GM23338 (cell line): ENCODE results near the gene ATP6V0E2. TPM values are rescaled to one million over a fixed set of nuclear protein-coding genes. Genes with fewer than 3 reads are reported as not detected.

Source experiments
- ATAC-seq: fragments of 200-7000 bp; cut with Tn5 transposase; 3 replicates; pipeline ENCODE4 v1.9.1; 2020
- DNase-seq: peaks from one replicate; pipeline ENCODE4 v3.0.0-alpha.2; 2015; ENCODE audit warnings: low spot score
- H2AFZ ChIP-seq: fragments of 200-600 bp; sonication (generic); 2 replicates; pipeline ENCODE4 v1.8.0; 2016; ENCODE audit warnings: antibody characterized with exemption, mild to moderate bottlenecking, moderate library complexity
- H3F3A ChIP-seq: fragments of 200-600 bp; sonication (generic); replicated peaks from 2 replicates; pipeline ENCODE4 v1.8.0; 2017; ENCODE audit warnings: antibody characterized with exemption, mixed run types, low read depth
- H3K27ac ChIP-seq: fragments of 200-600 bp; sonication (generic); 2 replicates; pipeline ENCODE4 v1.6.1; 2016; ENCODE audit warnings: low read depth
- H3K27me3 ChIP-seq: fragments of 200-600 bp; sonication (generic); 2 replicates; pipeline ENCODE4 v1.8.0; 2016; ENCODE audit warnings: mild to moderate bottlenecking, mixed run types, moderate library complexity; ENCODE audit not compliant: insufficient read depth
- H3K36me3 ChIP-seq: fragments of 200-600 bp; sonication (generic); 2 replicates; pipeline ENCODE4 v1.8.0; 2016; ENCODE audit warnings: mild to moderate bottlenecking; ENCODE audit not compliant: insufficient read depth
- H3K4me1 ChIP-seq: fragments of 200-600 bp; sonication (generic); 2 replicates; pipeline ENCODE4 v1.8.0; 2016; ENCODE audit warnings: mild to moderate bottlenecking, moderate library complexity; ENCODE audit not compliant: insufficient read depth
- H3K4me2 ChIP-seq: fragments of 200-600 bp; sonication (generic); 2 replicates; pipeline ENCODE4 v1.7.1; 2017; ENCODE audit warnings: mixed run types
- H3K4me3 ChIP-seq: fragments of 200-600 bp; sonication (generic); 2 replicates; pipeline ENCODE4 v1.6.1; 2016; ENCODE audit warnings: mixed run types
- H3K79me2 ChIP-seq: fragments of 200-600 bp; sonication (generic); replicated peaks from 2 replicates; pipeline ENCODE4 v1.8.0; 2017; ENCODE audit warnings: mild to moderate bottlenecking; ENCODE audit not compliant: insufficient read depth
- H3K9me2 ChIP-seq: fragments of 200-600 bp; sonication (generic); 2 replicates; pipeline ENCODE4 v1.8.0; 2017; ENCODE audit not compliant: insufficient read depth
- H4K20me1 ChIP-seq: fragments of 200-600 bp; sonication (generic); replicated peaks from 2 replicates; pipeline ENCODE4 v1.8.0; 2017; ENCODE audit warnings: mild to moderate bottlenecking; ENCODE audit not compliant: insufficient read depth
- H3K27ac Mint-ChIP-seq: 2 replicates; pipeline ENCODE4 v1.8.0; 2020; ENCODE audit warnings: inconsistent platforms, mild to moderate bottlenecking, moderate library complexity, mixed read lengths
- H3K27me3 Mint-ChIP-seq: 3 replicates; pipeline ENCODE4 v1.8.0; 2022; ENCODE audit warnings: low read depth, mild to moderate bottlenecking, moderate library complexity, mixed read lengths, inconsistent platforms; ENCODE audit not compliant: insufficient read depth, poor library complexity
- H3K36me3 Mint-ChIP-seq: 3 replicates; pipeline ENCODE4 v1.8.0; 2021; ENCODE audit warnings: low read depth, mild to moderate bottlenecking, inconsistent platforms, moderate library complexity, mixed read lengths
- H3K4me1 Mint-ChIP-seq: 3 replicates; pipeline ENCODE4 v1.8.0; 2020; ENCODE audit warnings: mild to moderate bottlenecking, inconsistent platforms, mixed read lengths
- H3K4me3 Mint-ChIP-seq: 3 replicates; pipeline ENCODE4 v1.8.0; 2021; ENCODE audit warnings: moderate library complexity, mild to moderate bottlenecking, inconsistent platforms, mixed read lengths
- H3K9me3 Mint-ChIP-seq: 3 replicates; pipeline ENCODE4 v1.8.0; 2020; ENCODE audit warnings: moderate library complexity, mild to moderate bottlenecking, inconsistent platforms, mixed read lengths
- CREB1 ChIP-seq: fragments of 250-450 bp; sonication (Bioruptor Pico); IDR thresholded peaks from 2 replicates; pipeline ENCODE4 v1.5.0; 2020; ENCODE audit warnings: low read depth, mild to moderate bottlenecking, moderate library complexity
- EZH2 ChIP-seq: fragments of 200-600 bp; sonication (generic); IDR thresholded peaks from one replicate; pipeline ENCODE4 v1.8.0; 2017; ENCODE audit warnings: antibody characterized with exemption, mild to moderate bottlenecking, low read depth; ENCODE audit not compliant: unreplicated experiment
- EZH2phosphoT487 ChIP-seq: fragments of 200-600 bp; sonication (generic); IDR thresholded peaks from one replicate; pipeline ENCODE4 v1.8.1; 2018; ENCODE audit warnings: antibody characterized with exemption; ENCODE audit not compliant: unreplicated experiment
- JUNB ChIP-seq: IDR thresholded peaks from one replicate; pipeline ENCODE4 v1.6.1; 2016; ENCODE audit warnings: antibody characterized with exemption; ENCODE audit not compliant: unreplicated experiment
- ZNF331 ChIP-seq: fragments of 250-450 bp; sonication (Bioruptor Pico); IDR thresholded peaks from 2 replicates; pipeline ENCODE4 v1.5.0; 2020; ENCODE audit warnings: low read depth, mild to moderate bottlenecking, moderate library complexity
- polyA plus RNA-seq: library from polyadenylated mRNA; unstranded; fragments of >200 nt; fragmentation: Nextera tagmentation; extraction: Ambion mirVana; gene quantifications from 2 replicates; pipeline ENCODE4 v1.2.1, GENCODE V29; 2016
- total RNA-seq: library from RNA; depleted of rRNA; stranded (reverse); fragments of >200 nt; shearing (Covaris generic); gene quantifications from 2 replicates; pipeline ENCODE4 v1.2.3, GENCODE V29; 2014
- TF ChIP-seq, protein P1 (sequence below): IDR thresholded peaks from one replicate; pipeline ENCODE4 v1.6.1; 2018; ENCODE audit warnings: antibody characterized with exemption; ENCODE audit not compliant: unreplicated experiment
- TF ChIP-seq, protein P2 (sequence below): fragments of 250-450 bp; sonication (Bioruptor Pico); IDR thresholded peaks from 2 replicates; pipeline ENCODE4 v1.5.0; 2020; ENCODE audit warnings: mild to moderate bottlenecking, moderate library complexity
- TF ChIP-seq, protein P3 (sequence below), 2 experiments: fragments of 200-600 bp in 1 of 2; sonication (generic) in 1 of 2; conservative IDR thresholded peaks; 2 replicates each; pipeline versions ENCODE4 v1.5.1 to v1.6.1; 2016 to 2017; ENCODE audit warnings: antibody characterized with exemption in 2 of 2, low read depth in 2 of 2, mild to moderate bottlenecking in 2 of 2, moderate library complexity in 1 of 2

ATP6V0E2 gene
- total and polyA plus RNA-seq, 2 experiments from 2014 or later = 15.6 to 34.7 TPM

DNA sequence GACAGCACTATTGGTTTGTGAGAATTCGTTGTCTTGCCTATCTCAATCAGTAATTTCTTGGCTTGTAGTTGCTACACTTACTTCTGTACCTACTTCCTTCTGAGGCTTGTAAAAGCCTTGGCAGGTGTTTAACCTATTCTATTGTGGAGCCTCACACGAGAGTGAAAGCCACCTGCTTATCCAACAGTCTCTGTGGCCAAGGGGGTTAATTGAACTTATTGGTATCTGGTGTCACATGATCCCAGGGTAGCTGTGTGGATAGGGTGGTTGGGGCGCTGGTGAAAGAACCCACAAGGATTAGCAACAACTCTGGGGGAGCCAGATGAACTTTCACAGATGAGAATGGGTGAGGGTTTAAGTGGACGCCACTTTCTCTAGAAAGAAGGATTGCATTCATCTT, 13.9 kb upstream of the ATP6V0E2 start:
- Histone ChIP-seq H3K4me3 (no peak overlapping the region), H3F3A (0 out of 2 replicates have a peak, but pooled peaks cover 3% of the 10 kb centered on the region), H3K27me3 (no peaks in the 10 kb centered on the region), H3K9me2 (no peaks in the 10 kb centered on the region), H3K36me3 (no peaks in the 10 kb centered on the region), H3K27ac (no peak overlapping the region), H4K20me1 (no peaks in the 10 kb centered on the region), H2AFZ (no peak overlapping the region), H3K79me2 (no peaks in the 10 kb centered on the region), H3K4me1 (peaks cover 14% of the 10 kb centered on the region), H3K4me2 (no peak overlapping the region)
- TF ChIP-seq EZH2phosphoT487 (no peak), EZH2 (no peak)
- Mint-ChIP-seq H3K9me3 (no peaks in the 10 kb centered on the region; the same call in 2 of the 3 replicates), H3K27me3 (peaks cover 15% of the 10 kb centered on the region), H3K4me1 (peaks cover 23% of the 10 kb centered on the region), H3K27ac (no peak overlapping the region), H3K36me3 (no peaks in the 10 kb centered on the region; the same call in 2 of the 3 replicates), H3K4me3 (no peak overlapping the region)
- ATAC-seq = no peak
- no peak for DNase-seq

DNA sequence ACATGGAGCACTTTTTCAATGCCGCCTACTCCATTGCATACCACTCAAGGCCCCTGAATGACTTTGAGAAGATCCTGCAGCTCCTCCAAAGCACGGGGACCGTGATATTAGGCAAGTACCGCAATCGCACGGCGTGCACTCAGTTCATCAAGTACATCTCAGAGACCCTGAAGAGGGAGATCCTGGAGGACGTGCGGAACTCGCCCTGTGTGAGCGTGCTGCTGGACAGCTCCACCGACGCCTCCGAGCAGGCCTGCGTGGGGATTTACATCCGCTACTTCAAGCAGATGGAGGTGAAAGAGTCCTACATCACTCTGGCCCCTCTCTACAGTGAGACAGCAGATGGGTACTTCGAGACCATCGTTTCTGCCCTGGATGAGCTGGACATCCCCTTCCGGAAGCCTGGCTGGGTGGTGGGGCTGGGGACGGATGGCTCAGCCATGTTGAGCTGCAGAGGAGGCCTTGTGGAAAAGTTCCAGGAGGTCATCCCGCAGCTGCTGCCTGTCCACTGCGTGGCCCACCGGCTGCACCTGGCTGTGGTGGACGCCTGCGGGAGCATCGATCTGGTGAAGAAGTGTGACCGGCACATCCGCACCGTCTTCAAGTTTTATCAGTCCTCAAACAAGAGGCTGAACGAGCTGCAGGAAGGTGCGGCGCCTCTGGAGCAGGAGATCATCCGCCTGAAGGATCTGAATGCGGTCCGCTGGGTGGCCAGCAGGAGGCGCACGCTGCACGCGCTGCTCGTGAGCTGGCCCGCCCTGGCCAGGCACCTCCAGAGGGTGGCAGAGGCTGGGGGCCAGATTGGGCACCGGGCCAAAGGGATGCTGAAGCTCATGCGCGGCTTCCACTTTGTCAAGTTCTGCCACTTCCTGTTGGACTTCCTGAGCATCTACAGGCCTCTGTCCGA, 12.7 kb upstream of the ATP6V0E2 start:
- peak; percentile 96 for ATAC-seq
- no peak overlapping the region for H3K27ac ChIP-seq
- TF ChIP-seq, protein P1, sequence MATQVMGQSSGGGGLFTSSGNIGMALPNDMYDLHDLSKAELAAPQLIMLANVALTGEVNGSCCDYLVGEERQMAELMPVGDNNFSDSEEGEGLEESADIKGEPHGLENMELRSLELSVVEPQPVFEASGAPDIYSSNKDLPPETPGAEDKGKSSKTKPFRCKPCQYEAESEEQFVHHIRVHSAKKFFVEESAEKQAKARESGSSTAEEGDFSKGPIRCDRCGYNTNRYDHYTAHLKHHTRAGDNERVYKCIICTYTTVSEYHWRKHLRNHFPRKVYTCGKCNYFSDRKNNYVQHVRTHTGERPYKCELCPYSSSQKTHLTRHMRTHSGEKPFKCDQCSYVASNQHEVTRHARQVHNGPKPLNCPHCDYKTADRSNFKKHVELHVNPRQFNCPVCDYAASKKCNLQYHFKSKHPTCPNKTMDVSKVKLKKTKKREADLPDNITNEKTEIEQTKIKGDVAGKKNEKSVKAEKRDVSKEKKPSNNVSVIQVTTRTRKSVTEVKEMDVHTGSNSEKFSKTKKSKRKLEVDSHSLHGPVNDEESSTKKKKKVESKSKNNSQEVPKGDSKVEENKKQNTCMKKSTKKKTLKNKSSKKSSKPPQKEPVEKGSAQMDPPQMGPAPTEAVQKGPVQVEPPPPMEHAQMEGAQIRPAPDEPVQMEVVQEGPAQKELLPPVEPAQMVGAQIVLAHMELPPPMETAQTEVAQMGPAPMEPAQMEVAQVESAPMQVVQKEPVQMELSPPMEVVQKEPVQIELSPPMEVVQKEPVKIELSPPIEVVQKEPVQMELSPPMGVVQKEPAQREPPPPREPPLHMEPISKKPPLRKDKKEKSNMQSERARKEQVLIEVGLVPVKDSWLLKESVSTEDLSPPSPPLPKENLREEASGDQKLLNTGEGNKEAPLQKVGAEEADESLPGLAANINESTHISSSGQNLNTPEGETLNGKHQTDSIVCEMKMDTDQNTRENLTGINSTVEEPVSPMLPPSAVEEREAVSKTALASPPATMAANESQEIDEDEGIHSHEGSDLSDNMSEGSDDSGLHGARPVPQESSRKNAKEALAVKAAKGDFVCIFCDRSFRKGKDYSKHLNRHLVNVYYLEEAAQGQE = peak; percentile 56
- TF ChIP-seq, protein P2, sequence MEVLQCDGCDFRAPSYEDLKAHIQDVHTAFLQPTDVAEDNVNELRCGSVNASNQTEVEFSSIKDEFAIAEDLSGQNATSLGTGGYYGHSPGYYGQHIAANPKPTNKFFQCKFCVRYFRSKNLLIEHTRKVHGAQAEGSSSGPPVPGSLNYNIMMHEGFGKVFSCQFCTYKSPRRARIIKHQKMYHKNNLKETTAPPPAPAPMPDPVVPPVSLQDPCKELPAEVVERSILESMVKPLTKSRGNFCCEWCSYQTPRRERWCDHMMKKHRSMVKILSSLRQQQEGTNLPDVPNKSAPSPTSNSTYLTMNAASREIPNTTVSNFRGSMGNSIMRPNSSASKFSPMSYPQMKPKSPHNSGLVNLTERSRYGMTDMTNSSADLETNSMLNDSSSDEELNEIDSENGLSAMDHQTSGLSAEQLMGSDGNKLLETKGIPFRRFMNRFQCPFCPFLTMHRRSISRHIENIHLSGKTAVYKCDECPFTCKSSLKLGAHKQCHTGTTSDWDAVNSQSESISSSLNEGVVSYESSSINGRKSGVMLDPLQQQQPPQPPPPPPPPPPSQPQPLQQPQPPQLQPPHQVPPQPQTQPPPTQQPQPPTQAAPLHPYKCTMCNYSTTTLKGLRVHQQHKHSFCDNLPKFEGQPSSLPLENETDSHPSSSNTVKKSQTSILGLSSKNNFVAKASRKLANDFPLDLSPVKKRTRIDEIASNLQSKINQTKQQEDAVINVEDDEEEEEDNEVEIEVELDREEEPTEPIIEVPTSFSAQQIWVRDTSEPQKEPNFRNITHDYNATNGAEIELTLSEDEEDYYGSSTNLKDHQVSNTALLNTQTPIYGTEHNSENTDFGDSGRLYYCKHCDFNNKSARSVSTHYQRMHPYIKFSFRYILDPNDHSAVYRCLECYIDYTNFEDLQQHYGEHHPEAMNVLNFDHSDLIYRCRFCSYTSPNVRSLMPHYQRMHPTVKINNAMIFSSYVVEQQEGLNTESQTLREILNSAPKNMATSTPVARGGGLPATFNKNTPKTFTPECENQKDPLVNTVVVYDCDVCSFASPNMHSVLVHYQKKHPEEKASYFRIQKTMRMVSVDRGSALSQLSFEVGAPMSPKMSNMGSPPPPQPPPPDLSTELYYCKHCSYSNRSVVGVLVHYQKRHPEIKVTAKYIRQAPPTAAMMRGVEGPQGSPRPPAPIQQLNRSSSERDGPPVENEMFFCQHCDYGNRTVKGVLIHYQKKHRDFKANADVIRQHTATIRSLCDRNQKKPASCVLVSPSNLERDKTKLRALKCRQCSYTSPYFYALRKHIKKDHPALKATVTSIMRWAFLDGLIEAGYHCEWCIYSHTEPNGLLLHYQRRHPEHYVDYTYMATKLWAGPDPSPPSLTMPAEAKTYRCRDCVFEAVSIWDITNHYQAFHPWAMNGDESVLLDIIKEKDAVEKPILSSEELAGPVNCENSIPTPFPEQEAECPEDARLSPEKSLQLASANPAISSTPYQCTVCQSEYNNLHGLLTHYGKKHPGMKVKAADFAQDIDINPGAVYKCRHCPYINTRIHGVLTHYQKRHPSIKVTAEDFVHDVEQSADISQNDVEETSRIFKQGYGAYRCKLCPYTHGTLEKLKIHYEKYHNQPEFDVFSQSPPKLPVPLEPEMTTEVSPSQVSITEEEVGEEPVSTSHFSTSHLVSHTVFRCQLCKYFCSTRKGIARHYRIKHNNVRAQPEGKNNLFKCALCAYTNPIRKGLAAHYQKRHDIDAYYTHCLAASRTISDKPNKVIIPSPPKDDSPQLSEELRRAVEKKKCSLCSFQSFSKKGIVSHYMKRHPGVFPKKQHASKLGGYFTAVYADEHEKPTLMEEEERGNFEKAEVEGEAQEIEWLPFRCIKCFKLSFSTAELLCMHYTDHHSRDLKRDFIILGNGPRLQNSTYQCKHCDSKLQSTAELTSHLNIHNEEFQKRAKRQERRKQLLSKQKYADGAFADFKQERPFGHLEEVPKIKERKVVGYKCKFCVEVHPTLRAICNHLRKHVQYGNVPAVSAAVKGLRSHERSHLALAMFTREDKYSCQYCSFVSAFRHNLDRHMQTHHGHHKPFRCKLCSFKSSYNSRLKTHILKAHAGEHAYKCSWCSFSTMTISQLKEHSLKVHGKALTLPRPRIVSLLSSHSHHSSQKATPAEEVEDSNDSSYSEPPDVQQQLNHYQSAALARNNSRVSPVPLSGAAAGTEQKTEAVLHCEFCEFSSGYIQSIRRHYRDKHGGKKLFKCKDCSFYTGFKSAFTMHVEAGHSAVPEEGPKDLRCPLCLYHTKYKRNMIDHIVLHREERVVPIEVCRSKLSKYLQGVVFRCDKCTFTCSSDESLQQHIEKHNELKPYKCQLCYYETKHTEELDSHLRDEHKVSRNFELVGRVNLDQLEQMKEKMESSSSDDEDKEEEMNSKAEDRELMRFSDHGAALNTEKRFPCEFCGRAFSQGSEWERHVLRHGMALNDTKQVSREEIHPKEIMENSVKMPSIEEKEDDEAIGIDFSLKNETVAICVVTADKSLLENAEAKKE (CRISPR knock-in tag) = no peak
- TF ChIP-seq CREB1 (CRISPR knock-in tag) (no peak), EZH2phosphoT487 (no peak), JUNB (no peak), ZNF331 (CRISPR knock-in tag) (no peak)
- TF ChIP-seq, protein P3, sequence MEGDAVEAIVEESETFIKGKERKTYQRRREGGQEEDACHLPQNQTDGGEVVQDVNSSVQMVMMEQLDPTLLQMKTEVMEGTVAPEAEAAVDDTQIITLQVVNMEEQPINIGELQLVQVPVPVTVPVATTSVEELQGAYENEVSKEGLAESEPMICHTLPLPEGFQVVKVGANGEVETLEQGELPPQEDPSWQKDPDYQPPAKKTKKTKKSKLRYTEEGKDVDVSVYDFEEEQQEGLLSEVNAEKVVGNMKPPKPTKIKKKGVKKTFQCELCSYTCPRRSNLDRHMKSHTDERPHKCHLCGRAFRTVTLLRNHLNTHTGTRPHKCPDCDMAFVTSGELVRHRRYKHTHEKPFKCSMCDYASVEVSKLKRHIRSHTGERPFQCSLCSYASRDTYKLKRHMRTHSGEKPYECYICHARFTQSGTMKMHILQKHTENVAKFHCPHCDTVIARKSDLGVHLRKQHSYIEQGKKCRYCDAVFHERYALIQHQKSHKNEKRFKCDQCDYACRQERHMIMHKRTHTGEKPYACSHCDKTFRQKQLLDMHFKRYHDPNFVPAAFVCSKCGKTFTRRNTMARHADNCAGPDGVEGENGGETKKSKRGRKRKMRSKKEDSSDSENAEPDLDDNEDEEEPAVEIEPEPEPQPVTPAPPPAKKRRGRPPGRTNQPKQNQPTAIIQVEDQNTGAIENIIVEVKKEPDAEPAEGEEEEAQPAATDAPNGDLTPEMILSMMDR (conservative IDR thresholded peaks at IDR 0.05; ENCODE audit: low read depth in 2 of 2) = peak; percentile 80 to 97

More for the DNA sequence above, 12.7 kb upstream of the ATP6V0E2 start:
- Mint-ChIP-seq H3K9me3 (no peaks in the 10 kb centered on the region; the same call in 2 of the 3 replicates), H3K27ac (no peak overlapping the region), H3K36me3 (no peaks in the 10 kb centered on the region; the same call in 2 of the 3 replicates), H3K4me1 (peaks cover 11% of the 10 kb centered on the region), H3K27me3 (peaks cover 13% of the 10 kb centered on the region), H3K4me3 (no peak overlapping the region)
- H3F3A ChIP-seq = no peaks in the 10 kb centered on the region
- no peaks in the 10 kb centered on the region for H3K27me3 ChIP-seq
- no peak overlapping the region for H3K4me3 ChIP-seq
- H3K4me1 ChIP-seq = 0 out of 2 replicates have a peak, but pooled peaks cover 2% of the 10 kb centered on the region
- no peak overlapping the region for H2AFZ ChIP-seq
- peak; percentile 85 for DNase-seq
- H3K79me2 ChIP-seq = no peaks in the 10 kb centered on the region
- no peaks in the 10 kb centered on the region for H3K9me2 ChIP-seq
- H4K20me1 ChIP-seq = no peaks in the 10 kb centered on the region
- no peak overlapping the region for H3K4me2 ChIP-seq
- no peaks in the 10 kb centered on the region for H3K36me3 ChIP-seq
